Stimulated activated CD4-positive, alpha-beta T cell treated with anti-CD3 and anti-CD28 coated beads, Interleukin-12 subunit alpha, Interleukin-12 subunit beta, amount 100 ng/mL, for 48 hours (primary cell): ENCODE measurements around the gene PXK.

Experiments
- DNase-seq, 3 donors: peaks; one replicate each; pipeline ENCODE4 v3.0.0-alpha.2; 2020; ENCODE audit warnings: low read depth in 2 of 3, low spot score in 1 of 3

Gene PXK

DNA sequence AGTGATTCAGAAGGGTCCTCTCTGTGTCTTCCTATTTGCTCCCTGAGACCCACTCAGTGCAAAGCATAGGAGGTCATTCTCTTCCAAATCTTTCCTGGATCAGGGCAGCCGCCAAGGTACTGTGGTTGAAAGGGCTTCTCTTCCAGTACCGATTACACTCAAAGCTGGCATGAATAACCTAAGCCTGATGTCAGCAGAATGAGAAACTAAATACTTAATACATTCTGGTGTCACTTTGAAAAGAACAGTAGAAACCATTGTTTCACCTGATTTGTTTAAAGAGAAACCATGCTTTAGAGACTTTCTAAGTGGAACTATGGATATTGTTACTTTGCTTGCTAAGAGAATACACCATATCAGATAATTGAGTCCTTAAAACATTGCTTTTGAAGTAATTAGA lies 50.8 kb downstream of the PXK start:
- DNase-seq = no peak

DNA sequence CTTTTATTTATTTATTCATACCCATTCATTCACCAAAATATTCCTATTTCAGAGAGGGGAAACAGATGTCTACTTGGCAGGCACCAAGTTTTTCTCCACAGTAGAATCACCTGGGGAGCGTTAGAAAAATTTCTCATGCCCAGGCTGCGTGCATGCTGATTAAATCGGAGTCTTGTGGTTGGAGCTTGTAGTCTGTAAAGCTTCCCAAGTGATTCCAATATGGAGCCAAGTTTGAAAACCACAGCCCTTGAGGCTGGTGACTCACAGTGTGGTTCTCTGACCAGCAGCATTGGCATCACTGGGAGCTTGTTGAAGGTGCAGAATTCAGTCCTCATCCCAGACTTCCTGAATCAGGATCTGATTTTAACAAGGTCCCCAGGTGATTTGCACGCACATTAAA lies 51.2 kb downstream of the PXK start:
- DNase-seq = no peak

DNA sequence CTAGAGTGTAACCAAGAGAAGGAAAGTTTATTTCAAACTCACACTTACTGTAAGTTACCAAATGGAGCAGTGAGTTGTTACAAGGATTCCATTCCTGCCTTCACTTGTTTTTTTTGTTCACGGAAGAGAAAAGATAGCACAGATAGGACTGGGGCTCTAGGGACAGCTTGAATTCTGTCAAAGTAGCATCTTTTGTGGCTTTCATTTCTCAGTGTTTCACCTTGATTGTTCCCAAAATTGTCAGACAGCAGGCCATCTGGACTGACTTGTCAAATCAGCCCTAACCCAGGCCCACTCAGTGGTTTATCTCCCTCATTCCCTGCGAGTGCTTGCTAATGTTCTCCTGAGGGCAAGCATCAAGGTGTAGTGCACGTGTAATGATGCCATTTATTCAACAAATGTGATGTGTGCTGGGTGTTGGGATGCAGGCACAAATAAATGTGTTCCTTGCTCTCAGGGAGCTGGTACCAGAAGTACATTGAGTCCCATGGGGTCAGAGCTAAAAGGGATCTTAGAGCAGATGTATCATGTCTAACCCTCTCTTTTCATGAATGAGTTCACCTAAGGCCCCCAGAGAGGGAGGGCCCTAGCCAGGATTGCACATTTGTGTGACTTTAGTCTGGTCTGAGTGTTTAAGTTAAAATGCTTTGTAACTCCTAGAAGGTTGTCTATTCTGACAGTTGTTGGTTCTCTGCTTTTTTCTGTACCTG lies 51.8 kb downstream of the PXK start:
- DNase-seq = no peak

DNA sequence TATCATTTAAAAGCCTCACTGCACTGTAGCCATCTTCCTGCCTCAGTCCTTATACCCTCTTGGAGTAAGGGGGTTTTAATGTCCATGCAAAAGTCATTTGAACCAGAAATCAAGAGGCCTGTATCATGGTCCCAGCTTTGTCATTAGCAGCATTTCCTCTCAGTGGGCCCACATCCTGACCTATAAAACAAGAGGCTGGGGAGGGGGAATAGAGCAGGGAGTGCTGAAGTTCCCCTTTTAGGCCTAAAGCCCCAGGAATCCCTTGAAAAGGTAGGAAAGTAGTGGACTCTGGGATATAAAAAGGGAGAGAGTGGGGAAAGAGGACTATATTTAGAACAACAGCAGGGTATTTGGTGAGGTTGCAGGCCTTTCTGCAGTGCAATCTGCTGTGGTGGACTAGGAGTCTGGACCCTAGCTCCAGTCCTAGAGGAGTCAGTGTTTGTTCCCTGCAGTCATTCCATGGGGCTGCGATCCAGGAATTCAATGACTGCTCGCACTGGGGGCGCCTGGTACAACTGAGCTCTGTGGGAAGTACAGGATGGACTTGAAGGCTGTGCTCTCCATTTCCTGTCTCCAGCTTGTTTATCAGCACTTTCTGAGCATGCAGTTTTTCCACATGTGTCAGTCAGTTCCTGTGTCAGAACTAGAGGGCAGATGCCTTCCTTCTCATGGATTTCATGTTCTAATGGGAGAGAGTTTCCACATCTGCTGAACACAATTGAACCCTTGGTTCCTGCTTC lies 54.1 kb downstream of the PXK start:
- DNase-seq = no peak

DNA sequence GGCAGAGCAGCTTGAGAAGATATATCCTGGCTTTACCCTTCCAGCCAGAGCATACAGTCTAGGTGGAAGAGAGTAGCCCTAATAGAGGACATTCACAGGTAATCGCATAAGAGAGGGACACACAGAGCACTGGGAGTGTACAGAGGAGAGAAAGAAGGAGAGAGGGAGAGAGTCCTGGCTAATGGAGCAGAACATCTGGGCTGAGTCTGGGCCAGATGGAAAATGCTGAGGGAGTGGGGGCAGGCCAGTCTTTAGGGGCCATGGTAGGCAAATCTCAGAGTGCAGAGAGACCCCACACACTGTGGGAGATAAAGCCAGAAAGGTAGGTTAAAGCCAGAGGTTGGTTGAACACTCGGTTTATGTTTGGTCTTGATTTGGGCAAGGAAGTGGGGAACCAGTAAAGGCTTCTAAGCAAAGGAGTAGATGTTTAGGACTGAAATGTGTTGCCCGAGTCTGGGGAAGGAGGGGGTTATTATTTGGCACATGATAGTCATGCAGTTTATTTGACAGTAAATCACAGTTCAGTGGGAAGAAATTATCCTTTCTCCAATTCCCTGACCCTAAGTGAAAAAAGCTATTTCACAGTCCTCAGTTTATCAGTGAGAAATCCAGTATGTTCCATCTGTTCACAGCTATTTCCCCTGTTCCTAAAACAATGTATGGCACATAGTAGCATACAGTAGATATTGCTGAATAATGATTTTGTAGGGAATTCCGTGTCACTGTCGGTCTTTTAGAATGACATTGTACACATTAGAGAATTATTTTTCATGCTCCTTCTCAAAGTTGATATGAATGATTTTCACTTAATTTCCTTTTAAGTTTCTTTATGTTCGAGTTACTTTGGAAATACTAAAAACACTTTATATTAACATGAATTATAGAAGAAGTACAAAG lies 55.2 kb downstream of the PXK start:
- DNase-seq = no peak

DNA sequence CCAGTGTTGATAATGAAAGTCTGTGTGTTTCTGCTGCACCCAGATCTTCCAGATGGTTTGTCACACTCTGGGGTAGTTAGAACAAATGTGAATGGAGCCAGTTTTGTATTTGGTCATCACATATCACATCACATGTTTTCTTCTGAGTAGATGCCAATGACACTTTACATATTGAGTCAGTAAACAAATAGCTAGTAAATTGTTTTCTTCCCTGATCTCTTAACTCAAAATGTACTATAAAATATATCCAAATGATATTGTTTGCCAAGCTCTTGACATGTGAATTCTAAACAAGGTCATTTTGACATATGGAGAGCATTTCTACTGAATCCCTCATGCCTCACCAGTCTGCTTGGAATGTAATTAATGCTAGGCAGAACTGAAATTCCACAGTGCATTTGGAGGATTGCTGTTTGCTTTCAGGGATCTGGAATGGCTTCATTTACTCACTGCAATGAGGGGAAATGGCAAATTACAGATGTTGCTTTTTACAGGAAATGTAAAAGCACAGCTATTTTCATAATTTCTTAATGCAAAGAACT lies 55.9 kb downstream of the PXK start:
- no peak for DNase-seq

DNA sequence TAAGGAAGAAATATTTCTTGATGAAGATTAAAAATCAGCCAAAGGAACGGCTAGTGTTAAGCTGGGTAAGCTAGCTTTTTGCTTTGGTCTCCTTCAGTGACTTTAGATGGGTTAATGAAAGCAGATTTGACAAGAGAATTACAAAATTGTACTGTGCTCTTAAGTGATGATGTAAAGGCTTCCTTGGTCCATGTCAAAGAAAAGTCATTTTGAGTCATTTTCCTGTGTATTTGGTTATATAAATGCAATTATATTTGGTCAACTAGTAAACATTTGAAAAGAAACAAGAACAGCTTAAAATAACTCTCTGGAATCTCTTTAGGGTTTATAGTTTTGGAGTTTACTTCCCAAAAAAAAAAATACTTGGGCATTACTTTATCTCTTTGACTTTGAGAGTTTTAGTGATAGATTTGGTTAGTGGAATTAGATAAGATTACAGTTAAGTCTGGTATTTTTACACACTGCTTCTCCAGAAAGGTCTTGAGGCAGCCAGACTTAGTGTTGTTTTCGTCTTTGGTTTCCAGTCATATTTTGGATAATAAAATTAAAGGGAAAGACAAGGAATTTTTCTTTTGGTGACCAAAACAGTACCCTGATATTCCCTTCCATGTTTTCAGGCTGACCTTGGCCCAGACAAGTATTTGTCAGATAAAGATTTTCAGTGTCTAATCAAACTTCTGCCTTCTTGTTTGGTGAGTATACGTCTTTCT lies 58.6 kb downstream of the PXK start:
- no peak for DNase-seq

DNA sequence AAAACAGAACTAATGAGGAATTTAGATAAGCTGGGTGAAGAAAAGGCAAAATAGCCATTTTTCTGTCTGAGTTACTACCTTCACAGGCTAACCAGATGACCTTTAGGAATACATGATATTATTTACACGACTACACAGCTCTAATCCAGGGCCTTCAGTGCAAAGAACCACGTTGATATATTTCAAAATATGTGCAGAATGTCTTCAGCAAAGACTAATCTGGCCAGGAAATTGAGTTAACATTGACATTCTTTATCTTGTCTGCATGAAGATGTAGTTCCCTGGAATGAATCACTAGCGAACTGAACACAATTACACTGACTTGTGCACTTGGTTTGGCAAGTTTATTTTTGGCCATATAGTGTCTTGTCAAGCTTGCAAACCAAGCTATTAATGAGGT lies 59.5 kb downstream of the PXK start:
- no peak for DNase-seq

DNA sequence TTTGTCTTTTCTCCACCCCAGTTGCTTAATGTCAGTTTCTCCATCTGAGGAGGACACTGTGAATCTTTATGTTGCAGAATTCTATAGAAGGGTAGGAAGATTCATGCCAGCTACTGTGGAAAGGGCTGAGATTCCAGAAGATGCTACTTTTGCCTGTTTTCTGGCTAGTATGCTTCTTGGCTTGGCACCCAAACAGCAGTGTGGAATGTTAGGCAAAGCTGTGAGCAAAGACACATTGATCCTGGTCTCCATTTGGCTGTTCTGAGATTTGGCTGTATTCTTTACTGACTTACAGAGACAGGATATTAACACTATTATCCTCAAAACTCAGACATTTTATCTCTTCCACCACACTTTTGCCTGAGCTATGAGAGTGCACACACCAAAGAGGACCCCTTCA lies 61.6 kb downstream of the PXK start:
- no peak for DNase-seq

DNA sequence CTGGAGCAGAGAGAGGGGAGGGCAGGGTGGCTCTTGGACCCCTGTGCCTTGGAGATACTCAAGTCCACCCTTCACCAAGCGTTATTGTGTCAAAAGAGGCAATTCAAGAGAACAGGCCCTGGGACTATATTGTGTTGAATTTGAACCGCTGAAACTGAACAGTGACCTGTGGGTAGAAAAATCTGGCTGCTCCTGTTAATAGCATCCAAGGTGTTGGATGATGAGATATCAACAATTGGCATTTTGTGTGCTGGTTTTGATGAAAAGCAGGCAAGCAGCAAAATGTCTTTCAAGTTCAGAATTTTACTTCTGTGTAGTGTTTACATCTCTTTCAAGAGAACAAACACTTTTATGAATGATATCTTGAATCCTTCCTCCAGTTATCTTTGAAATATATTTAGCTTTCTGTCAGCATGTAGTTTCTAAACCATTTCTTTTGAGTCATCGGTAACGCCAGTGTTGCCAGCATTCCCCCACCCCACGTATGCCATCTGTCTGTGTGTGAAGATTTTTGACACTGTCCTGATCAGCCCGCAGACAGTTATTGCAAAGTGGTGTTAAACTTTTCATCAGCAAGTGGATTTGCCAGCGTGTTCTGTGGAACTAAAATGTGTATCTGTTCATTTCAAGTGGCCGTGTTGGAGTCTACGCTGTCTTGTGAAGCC lies 66.1 kb downstream of the PXK start:
- no peak for DNase-seq

DNA sequence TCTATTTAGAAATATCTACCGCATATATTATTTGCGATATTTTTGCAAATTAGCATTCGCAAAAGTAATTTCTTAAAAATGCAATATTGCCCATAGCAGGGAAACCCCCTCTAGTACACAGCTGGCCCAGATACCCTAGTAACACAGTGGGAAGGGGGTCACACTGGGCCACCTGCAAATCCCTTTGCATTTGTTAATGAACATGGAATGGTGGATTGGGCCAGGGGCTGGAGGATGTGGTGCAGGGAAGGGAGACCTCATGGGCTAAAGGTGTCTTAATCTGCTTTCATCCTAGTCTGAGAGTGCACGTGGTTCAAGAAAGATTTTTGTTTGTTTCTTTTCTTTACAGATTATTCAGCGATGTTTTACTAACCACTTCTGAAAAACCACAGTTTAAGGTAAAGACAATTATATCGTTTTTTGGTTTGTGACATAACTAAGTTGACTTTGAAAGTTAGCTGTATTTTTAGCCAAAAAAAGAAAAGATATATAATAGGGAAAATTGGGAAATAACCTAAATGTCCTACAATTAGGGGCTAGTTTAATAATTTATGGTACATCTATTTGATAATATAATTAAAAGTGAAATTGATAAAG lies 70.9 kb downstream of the PXK start:
- DNase-seq = no peak

DNA sequence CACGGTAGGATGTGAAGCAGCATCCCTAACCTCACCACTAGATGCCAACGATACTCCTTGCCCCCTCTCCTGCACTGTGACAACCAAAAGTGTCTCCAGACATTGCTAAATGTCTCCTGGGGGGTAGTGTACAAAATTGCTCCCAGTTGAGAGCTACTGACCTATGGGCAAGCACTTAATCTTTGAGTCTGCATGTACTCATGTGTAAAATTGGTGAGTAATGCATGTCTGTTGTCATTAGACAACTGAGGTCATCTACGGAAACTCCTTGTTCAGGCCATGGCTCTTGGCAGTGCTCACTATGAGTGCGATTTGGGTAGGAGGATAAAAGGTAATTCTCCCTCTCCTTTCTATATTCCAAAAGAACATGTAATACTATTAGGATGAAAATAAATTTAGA lies 71.7 kb downstream of the PXK start:
- no peak for DNase-seq

DNA sequence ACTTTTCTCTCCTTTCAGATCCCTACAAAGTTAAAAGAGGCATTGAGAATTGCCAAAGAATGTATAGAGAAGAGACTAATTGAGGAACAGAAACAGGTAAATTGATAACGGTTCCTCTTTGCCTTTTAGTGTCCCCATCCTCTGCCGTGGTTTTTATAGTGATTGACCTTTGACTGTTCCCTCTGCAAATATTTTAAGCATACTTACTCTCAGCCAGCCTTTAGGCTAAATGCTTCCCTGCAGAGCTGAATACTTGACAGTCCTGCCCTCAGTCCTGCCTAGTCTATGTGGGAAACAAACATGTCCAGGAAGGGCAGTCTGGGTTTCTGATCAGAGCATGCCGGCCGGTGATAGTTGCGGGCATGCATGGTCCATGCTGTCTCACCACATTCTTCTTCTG lies 76.2 kb downstream of the PXK start:
- DNase-seq = no peak

DNA sequence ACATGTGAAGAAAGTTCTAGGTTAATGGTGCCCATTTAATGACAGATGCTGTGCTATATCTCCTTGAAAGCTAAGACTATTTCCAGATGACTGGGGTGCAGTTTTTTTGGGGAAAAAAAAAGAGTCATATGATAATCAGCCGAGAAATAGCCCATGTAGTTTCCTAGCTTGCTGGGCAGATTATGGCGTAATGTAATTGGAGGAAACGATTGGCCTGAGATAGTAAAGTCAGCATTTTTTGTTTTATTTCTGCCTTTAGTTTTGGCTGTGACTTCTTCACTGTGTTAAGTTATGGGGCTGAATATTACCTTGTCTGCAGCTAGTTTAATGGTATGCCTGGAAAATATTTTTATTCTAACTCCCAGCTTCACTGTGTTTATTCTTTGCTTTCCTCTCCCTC lies 77.0 kb downstream of the PXK start:
- no peak for DNase-seq

DNA sequence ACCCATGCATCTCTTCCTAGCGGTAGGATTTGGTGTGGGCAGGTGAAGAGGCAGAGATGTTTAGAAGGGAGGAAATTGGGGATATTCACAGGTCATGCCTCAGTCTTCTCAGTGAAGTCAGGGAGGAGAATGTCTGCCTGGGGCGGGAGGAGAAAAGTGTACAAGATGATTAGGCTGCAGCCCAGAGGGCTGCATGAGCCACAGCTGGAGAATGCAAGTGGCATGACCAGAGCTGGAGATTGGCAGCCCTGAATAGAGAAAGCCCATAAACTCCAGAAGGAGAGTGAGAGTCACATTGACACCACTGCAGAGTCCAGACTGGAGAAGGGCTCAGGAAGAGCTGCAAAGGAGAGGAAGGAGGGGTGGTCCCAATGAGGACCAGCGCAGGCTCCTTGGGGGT lies 78.3 kb downstream of the PXK start:
- DNase-seq = no peak

DNA sequence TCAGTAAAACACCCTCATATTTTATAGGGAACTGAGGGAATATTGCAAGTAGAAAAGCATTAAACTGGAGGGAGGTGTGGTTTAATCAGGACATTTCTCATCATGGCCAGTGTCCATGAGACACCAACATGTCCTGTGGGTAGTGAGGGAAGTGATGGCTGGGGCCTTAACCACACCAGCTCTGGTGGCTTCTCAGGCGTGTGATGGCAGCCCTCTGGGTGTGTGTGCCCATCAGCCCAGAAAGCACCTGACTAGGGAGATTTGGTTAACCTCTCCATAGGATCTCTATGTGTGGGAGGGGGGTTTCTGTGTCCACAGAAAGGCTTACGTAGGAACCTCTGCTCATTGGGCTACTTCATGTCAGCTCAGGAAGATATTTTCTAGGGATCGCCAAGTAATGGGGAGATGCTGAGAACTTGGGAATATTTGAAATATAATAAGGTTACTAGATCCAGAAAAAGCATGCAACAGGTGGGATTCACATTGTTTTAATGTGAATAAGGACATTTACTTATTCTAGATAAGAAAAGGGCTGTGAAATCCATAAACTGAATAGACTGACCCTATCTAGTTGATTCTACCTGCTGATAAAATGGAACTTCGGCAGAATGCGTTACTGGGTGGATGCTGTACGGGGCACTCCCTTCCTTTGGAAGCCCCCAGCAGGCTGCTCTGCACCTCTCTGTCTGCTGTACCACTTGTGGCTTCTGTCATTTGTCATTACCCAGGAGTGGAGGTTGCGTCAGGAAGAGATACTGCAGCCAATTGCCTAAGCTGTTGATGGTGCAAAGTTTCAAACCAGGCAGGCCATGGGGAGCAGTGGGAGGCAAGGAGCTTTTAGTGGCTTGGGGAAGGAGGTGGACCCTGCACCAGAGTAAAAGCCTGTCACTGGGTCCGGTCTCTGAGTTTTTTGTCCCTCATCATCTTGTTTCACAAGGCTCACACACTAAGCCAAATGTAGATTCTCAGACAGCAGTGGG lies 79.4 kb downstream of the PXK start:
- no peak for DNase-seq

DNA sequence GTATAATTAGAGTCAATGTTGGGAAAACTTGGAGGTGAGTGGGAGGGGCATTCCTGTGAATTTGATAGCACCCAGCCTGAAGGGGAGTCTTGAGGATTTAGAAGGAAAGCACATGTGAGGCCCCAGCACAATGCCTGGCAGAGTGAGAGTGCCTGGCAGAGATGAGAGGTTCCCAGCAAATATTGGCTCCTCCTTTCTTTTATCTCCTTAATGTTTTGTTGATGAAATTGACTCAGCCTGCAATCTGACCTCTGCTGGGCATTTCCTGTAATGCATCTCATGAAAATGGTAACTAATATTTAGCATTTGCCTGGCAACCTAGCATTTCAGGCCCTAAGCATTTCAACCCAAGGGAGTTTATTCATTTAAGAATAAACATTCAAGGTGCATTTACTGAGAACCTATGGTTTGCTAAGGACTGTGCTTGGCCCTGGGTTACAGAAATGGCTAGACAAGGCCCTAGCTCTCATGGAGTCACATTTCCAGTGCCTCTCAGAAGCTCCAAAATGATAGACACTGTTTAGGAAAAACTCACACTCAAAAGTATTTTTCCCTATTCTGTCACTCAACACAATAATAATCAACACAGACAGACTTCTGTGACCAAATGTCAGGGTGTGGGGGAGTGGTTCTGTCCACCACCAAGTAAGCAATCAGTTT lies 82.0 kb downstream of the PXK start:
- DNase-seq = peak in 2 of 3 donors; percentile 4 to 65

DNA sequence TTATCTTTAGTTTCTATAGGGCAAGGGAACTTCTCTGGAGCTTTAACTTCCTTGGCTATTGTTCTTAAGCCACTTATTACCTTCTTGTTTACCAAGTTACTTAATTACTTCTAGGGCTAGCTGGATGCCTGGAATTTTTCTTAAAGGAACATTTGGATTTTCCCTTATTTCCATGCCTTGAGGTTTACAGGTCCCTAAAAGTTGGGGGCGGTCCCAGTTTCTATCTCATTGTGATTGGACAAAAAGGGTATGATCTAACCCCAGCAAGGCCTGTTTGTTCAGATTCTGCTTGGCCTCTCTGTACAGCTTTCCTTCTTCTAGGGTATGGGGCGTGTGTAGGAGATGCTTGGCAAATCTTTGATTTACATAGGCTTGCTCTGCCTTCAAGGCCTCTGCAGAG lies 83.5 kb downstream of the PXK start:
- DNase-seq = no peak
